K562 (cell line): ENCODE results near the gene GFM1. TPM values are rescaled to one million over a fixed set of nuclear protein-coding genes. Genes with fewer than 3 reads are reported as not detected.
A peak's percentile ranks its signal among the peaks of the same experiment; 100 is the strongest.

ENCODE experiments used
- ARNT ChIP-seq, 2 experiments: fragments of 450-650 bp; IDR thresholded peaks; 2 replicates each; pipeline ENCODE4 v1.6.1; 2016; ENCODE audit warnings: mild to moderate bottlenecking in 1 of 2
- CBX3 ChIP-seq, 2 experiments: IDR thresholded peaks; 1 replicate in 1 of 2; 2 replicates in 1 of 2; pipeline ENCODE4 v1.6.1; 2012; ENCODE audit warnings: inconsistent platforms in 2 of 2, low read length in 2 of 2, borderline replicate concordance in 1 of 2, control low read depth in 1 of 2
- ESRRA ChIP-seq: fragments of 450-650 bp; IDR thresholded peaks from 2 replicates; pipeline ENCODE4 v1.6.1; 2014; ENCODE audit warnings: low read depth, mild to moderate bottlenecking, moderate library complexity, borderline replicate concordance
- KLF13 ChIP-seq: fragments of 450-650 bp; IDR thresholded peaks from 2 replicates; pipeline ENCODE4 v1.6.1; 2016; ENCODE audit warnings: missing genetic modification characterization, low read depth, mild to moderate bottlenecking, missing compliant biosample characterization, moderate library complexity, borderline replicate concordance
- LEF1 ChIP-seq: fragments of 450-650 bp; IDR thresholded peaks from 2 replicates; pipeline ENCODE4 v1.6.1; 2016; ENCODE audit warnings: mild to moderate bottlenecking
- MAFK ChIP-seq: IDR thresholded peaks from 2 replicates; pipeline ENCODE4 v1.6.1; 2011; ENCODE audit warnings: low read length, improper control_type of control experiment
- PHB2 ChIP-seq: fragments of 450-650 bp; IDR thresholded peaks from 2 replicates; pipeline ENCODE4 v1.6.1; 2017; ENCODE audit warnings: low read depth
- RBFOX2 ChIP-seq: fragments of 200-400 bp; formaldehyde crosslinking; IDR thresholded peaks from 2 replicates; pipeline ENCODE4 v1.6.1; 2017; ENCODE audit warnings: low read depth, mild to moderate bottlenecking, low read length, moderate library complexity
- ZNF431 ChIP-seq: sonication (generic); formaldehyde crosslinking; IDR thresholded peaks from 2 replicates; pipeline ENCODE4 v1.8.0; 2022; ENCODE audit warnings: mild to moderate bottlenecking, missing genetic modification reagents
- ZNF561 ChIP-seq: fragments of 450-650 bp; formaldehyde crosslinking; conservative IDR thresholded peaks from 2 replicates; pipeline ENCODE4 v1.4.0; 2020; ENCODE audit warnings: mild to moderate bottlenecking, moderate library complexity
- ZNF584 ChIP-seq: fragments of 200-800 bp; sonication (Bioruptor generic); IDR thresholded peaks from 2 replicates; pipeline ENCODE4 v1.6.1; 2016; ENCODE audit warnings: low read depth, mild to moderate bottlenecking, missing genetic modification characterization, missing compliant biosample characterization
- ZNF778 ChIP-seq: fragments of 450-650 bp; formaldehyde crosslinking; IDR thresholded peaks from 2 replicates; pipeline ENCODE4 v1.4.0; 2020; ENCODE audit warnings: mild to moderate bottlenecking, moderate library complexity
- polyA plus RNA-seq, 8 experiments: library from polyadenylated mRNA; depleted of rRNA in 4 of 8; stranded (reverse) in 5 of 8; unstranded in 3 of 8; fragments of >200 nt; fragmentation: Nextera tagmentation in 2 of 8; fragmentation: Illumina TruSeq in 1 of 8; extraction: Ambion mirVana in 2 of 8; extraction: Trizol in 1 of 8; gene quantifications; 2 replicates each; pipeline versions ENCODE4 v1.2.1 to v1.2.3, GENCODE V29; 2011 to 2014; ENCODE audit warnings: inconsistent platforms in 1 of 8, missing spikeins in 1 of 8
- total RNA-seq, 7 experiments: library from RNA; depleted of rRNA in 6 of 7; stranded (reverse); fragments of >200 nt in 6 of 7; fragmentation: Illumina TruSeq in 2 of 7; extraction: Trizol in 2 of 7; gene quantifications; 2 replicates each; pipeline versions ENCODE4 v1.2.1 to v1.2.3, GENCODE V29; 2011 to 2021; ENCODE audit warnings: low replicate concordance in 1 of 7
- TF ChIP-seq, protein P1 (sequence below): fragments of 250-450 bp; sonication (Bioruptor Pico); IDR thresholded peaks from 2 replicates; pipeline ENCODE4 v1.8.0; 2021; ENCODE audit warnings: moderate library complexity, mild to moderate bottlenecking, inconsistent platforms
- TF ChIP-seq, protein P2 (sequence below), 2 experiments: fragments of 450-650 bp; conservative IDR thresholded peaks; 2 replicates each; pipeline ENCODE4 v1.6.1; 2017; ENCODE audit warnings: mild to moderate bottlenecking in 2 of 2, moderate library complexity in 2 of 2
- TF ChIP-seq, protein P3 (sequence below): sonication (generic); formaldehyde crosslinking; IDR thresholded peaks from 2 replicates; pipeline ENCODE4 v1.8.0; 2023; ENCODE audit warnings: mild to moderate bottlenecking, missing genetic modification reagents
- TF ChIP-seq, protein P4 (sequence below): fragments of 250-450 bp; sonication (Bioruptor Pico); IDR thresholded peaks from 2 replicates; pipeline ENCODE4 v1.8.0; 2021; ENCODE audit warnings: mild to moderate bottlenecking, moderate library complexity
- TF ChIP-seq, protein P5 (sequence below): sonication (generic); formaldehyde crosslinking; IDR thresholded peaks from 2 replicates; pipeline ENCODE4 v1.8.0; 2022; ENCODE audit warnings: missing genetic modification reagents, mild to moderate bottlenecking, borderline replicate concordance

The GFM1 gene
- total and polyA plus RNA-seq, 9 of the 15 experiments (the other 6 are each of a cell fraction or from before 2014, with no cell fraction given) = 38.9 to 86.7 (median 64.8) TPM

DNA sequence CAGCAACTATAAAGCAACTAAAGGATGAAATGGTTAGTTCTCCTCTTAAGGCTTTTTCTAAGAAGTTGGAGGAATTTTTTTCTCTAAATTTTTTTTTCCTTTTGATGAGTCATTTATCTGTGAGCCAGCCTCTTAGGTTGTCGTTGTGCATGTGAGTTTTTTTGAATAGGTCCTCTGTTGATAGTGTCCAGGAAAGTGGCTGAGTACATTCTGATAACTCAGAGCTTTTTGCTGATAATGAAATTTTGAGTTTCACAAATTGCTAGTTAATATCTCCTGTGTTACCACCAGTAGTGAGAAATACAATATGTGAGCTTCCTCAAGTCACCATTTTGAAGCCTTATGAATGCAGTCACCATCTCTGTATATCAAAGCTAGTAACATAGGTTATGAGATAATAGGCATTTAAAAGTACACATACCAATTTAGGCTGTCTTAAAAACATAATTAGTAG, 35.2 kb downstream of the GFM1 start (continued):
- TF ChIP-seq, protein P1, sequence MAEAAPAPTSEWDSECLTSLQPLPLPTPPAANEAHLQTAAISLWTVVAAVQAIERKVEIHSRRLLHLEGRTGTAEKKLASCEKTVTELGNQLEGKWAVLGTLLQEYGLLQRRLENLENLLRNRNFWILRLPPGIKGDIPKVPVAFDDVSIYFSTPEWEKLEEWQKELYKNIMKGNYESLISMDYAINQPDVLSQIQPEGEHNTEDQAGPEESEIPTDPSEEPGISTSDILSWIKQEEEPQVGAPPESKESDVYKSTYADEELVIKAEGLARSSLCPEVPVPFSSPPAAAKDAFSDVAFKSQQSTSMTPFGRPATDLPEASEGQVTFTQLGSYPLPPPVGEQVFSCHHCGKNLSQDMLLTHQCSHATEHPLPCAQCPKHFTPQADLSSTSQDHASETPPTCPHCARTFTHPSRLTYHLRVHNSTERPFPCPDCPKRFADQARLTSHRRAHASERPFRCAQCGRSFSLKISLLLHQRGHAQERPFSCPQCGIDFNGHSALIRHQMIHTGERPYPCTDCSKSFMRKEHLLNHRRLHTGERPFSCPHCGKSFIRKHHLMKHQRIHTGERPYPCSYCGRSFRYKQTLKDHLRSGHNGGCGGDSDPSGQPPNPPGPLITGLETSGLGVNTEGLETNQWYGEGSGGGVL (CRISPR knock-in tag) = no peak
- TF ChIP-seq KLF13 (tag) = no peak
- no peak for TF ChIP-seq ZNF431
- TF ChIP-seq, protein P2, sequence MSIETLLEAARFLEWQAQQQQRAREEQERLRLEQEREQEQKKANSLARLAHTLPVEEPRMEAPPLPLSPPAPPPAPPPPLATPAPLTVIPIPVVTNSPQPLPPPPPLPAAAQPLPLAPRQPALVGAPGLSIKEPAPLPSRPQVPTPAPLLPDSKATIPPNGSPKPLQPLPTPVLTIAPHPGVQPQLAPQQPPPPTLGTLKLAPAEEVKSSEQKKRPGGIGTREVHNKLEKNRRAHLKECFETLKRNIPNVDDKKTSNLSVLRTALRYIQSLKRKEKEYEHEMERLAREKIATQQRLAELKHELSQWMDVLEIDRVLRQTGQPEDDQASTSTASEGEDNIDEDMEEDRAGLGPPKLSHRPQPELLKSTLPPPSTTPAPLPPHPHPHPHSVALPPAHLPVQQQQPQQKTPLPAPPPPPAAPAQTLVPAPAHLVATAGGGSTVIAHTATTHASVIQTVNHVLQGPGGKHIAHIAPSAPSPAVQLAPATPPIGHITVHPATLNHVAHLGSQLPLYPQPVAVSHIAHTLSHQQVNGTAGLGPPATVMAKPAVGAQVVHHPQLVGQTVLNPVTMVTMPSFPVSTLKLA (conservative IDR thresholded peaks at IDR 0.05) = peak; percentile 55 to 61; a peak in 3 of 4 replicates
- peak in 1 of 2 experiments; percentile 31; a peak in 1 of 3 replicates for TF ChIP-seq CBX3 (IDR thresholded peaks at IDR 0.05; ENCODE audit: borderline replicate concordance in 1 of 2, low read length in 2 of 2)
- TF ChIP-seq ZNF561 (CRISPR knock-in tag) = no peak
- TF ChIP-seq, protein P3, sequence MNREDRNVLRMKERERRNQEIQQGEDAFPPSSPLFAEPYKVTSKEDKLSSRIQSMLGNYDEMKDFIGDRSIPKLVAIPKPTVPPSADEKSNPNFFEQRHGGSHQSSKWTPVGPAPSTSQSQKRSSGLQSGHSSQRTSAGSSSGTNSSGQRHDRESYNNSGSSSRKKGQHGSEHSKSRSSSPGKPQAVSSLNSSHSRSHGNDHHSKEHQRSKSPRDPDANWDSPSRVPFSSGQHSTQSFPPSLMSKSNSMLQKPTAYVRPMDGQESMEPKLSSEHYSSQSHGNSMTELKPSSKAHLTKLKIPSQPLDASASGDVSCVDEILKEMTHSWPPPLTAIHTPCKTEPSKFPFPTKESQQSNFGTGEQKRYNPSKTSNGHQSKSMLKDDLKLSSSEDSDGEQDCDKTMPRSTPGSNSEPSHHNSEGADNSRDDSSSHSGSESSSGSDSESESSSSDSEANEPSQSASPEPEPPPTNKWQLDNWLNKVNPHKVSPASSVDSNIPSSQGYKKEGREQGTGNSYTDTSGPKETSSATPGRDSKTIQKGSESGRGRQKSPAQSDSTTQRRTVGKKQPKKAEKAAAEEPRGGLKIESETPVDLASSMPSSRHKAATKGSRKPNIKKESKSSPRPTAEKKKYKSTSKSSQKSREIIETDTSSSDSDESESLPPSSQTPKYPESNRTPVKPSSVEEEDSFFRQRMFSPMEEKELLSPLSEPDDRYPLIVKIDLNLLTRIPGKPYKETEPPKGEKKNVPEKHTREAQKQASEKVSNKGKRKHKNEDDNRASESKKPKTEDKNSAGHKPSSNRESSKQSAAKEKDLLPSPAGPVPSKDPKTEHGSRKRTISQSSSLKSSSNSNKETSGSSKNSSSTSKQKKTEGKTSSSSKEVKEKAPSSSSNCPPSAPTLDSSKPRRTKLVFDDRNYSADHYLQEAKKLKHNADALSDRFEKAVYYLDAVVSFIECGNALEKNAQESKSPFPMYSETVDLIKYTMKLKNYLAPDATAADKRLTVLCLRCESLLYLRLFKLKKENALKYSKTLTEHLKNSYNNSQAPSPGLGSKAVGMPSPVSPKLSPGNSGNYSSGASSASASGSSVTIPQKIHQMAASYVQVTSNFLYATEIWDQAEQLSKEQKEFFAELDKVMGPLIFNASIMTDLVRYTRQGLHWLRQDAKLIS (CRISPR knock-in tag) = no peak
- TF ChIP-seq PHB2 = peak; percentile 73; the same call in 1 of the 2 replicates
- no peak for TF ChIP-seq ZNF584 (CRISPR knock-in tag)
- TF ChIP-seq MAFK = peak; percentile 85
- TF ChIP-seq RBFOX2 = no peak
- peak; percentile 60 to 86; a peak in 3 of 4 replicates for TF ChIP-seq ARNT (IDR thresholded peaks at IDR 0.05)
- TF ChIP-seq, protein P4, sequence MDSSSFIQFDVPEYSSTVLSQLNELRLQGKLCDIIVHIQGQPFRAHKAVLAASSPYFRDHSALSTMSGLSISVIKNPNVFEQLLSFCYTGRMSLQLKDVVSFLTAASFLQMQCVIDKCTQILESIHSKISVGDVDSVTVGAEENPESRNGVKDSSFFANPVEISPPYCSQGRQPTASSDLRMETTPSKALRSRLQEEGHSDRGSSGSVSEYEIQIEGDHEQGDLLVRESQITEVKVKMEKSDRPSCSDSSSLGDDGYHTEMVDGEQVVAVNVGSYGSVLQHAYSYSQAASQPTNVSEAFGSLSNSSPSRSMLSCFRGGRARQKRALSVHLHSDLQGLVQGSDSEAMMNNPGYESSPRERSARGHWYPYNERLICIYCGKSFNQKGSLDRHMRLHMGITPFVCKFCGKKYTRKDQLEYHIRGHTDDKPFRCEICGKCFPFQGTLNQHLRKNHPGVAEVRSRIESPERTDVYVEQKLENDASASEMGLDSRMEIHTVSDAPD (CRISPR knock-in tag) = no peak
- TF ChIP-seq LEF1 = peak; percentile 80
- TF ChIP-seq, protein P5, sequence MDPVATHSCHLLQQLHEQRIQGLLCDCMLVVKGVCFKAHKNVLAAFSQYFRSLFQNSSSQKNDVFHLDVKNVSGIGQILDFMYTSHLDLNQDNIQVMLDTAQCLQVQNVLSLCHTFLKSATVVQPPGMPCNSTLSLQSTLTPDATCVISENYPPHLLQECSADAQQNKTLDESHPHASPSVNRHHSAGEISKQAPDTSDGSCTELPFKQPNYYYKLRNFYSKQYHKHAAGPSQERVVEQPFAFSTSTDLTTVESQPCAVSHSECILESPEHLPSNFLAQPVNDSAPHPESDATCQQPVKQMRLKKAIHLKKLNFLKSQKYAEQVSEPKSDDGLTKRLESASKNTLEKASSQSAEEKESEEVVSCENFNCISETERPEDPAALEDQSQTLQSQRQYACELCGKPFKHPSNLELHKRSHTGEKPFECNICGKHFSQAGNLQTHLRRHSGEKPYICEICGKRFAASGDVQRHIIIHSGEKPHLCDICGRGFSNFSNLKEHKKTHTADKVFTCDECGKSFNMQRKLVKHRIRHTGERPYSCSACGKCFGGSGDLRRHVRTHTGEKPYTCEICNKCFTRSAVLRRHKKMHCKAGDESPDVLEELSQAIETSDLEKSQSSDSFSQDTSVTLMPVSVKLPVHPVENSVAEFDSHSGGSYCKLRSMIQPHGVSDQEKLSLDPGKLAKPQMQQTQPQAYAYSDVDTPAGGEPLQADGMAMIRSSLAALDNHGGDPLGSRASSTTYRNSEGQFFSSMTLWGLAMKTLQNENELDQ = no peak
- TF ChIP-seq ZNF778 (CRISPR knock-in tag) = no peak
- TF ChIP-seq ESRRA = no peak
